Gastrocnemius medialis (tissue), 4 donors: ENCODE results near the gene PRR20G. TPM values are rescaled to one million over a fixed set of nuclear protein-coding genes. Genes with fewer than 3 reads are reported as not detected.
A peak's percentile ranks its signal among the peaks of the same experiment; 100 is the strongest.
"Not testable (repeated sequence)": the region's sequence is repeated elsewhere in the genome, so short reads cannot be mapped to it uniquely, and the experiment has no call there.

Source experiments
- ATAC-seq, 2 donors: fragments of 150-250 bp; one replicate each; pipeline ENCODE4 v1.9.1; 2016
- DNase-seq, 2 donors: peaks; one replicate each; pipeline ENCODE4 v3.0.0-alpha.2; 2019
- H3K27ac ChIP-seq, 4 donors: fragments of 200-600 bp; sonication (generic); 1 replicate in 1 of 4; 2 replicates in 3 of 4; pipeline ENCODE4 v1.5.1; 2016 to 2018; ENCODE audit warnings: mild to moderate bottlenecking in 2 of 4, moderate library complexity in 1 of 4
- H3K27me3 ChIP-seq, 3 donors: fragments of 200-600 bp; sonication (generic) in 2 of 3; 1 replicate in 1 of 3; 2 replicates in 2 of 3; pipeline versions ENCODE4 v1.5.1 to v1.6.0; 2016 to 2019; ENCODE audit warnings: mild to moderate bottlenecking in 1 of 3, moderate library complexity in 1 of 3
- H3K36me3 ChIP-seq, 2 donors: fragments of 200-600 bp; sonication (generic) in 1 of 2; one replicate each; pipeline ENCODE4 v1.5.1; 2017 to 2018
- H3K4me1 ChIP-seq, 2 donors: fragments of 200-600 bp; sonication (generic) in 1 of 2; one replicate each; pipeline ENCODE4 v1.5.1; 2016 to 2017; ENCODE audit warnings: mild to moderate bottlenecking in 2 of 2
- H3K4me3 ChIP-seq, 4 donors: fragments of 200-600 bp; sonication (generic) in 3 of 4; 1 replicate in 1 of 4; 2 replicates in 3 of 4; pipeline ENCODE4 v1.5.1; 2016 to 2019; ENCODE audit warnings: mild to moderate bottlenecking in 2 of 4
- H3K9me3 ChIP-seq, 3 donors: fragments of 200-600 bp; sonication (generic) in 2 of 3; 1 replicate in 1 of 3; 2 replicates in 2 of 3; pipeline ENCODE4 v1.5.1; 2016 to 2019
- CTCF ChIP-seq, 5 experiments: fragments of 450-650 bp in 3 of 5; fragments of 200-600 bp in 2 of 5; sonication (generic) in 2 of 5; IDR thresholded peaks in 4 of 5; conservative IDR thresholded peaks in 1 of 5; 1 replicate in 4 of 5; 2 replicates in 1 of 5; pipeline ENCODE4 v1.5.1; 2016 to 2019; ENCODE audit warnings: antibody characterized with exemption in 5 of 5, mild to moderate bottlenecking in 3 of 5, moderate library complexity in 3 of 5
- POLR2A ChIP-seq, 2 donors: fragments of 450-650 bp; IDR thresholded peaks; one replicate each; pipeline ENCODE4 v1.6.1; 2017; ENCODE audit warnings: antibody characterized with exemption in 2 of 2, mild to moderate bottlenecking in 2 of 2, moderate library complexity in 2 of 2
- in situ Hi-C, 4 donors: fragments of 200-750 bp; cut with MboI; loops; one replicate each; pipeline versions ENCODE4 v1.15.0 to v1.8.0; 2017; ENCODE audit warnings: low sequenced_read_pairs in 4 of 4
- intact Hi-C: fragments of 100-400 bp; cut with DNase I; formaldehyde crosslinking; loops from one replicate; pipeline ENCODE4 v1.15.1; 2023; ENCODE audit warnings: low total_unique reads
- total RNA-seq, 4 donors: library from RNA; depleted of rRNA; stranded (reverse); fragments of >200 nt; gene quantifications; one replicate each; pipeline versions ENCODE4 v1.1.0 to v1.2.3, GENCODE V29; 2016

PRR20G gene
- total RNA-seq, 4 donors from 2014 or later, result not detected

GRCh38 chr3:127299276-127299675, 11.4 kb upstream of the PRR20G start:
- Histone ChIP-seq H3K9me3 (no peaks in the 10 kb centered on the region), H3K4me3 (no peak overlapping the region), H3K36me3 (no peaks in the 10 kb centered on the region), H3K4me1 (no peaks in the 10 kb centered on the region), H3K27me3 (no peaks in the 10 kb centered on the region), H3K27ac (no peak overlapping the region)
- peak; percentile 17 to 34 for DNase-seq
- ATAC-seq, result no peak
- in situ Hi-C loops, result no loop called here
- TF ChIP-seq POLR2A (IDR thresholded peaks at IDR 0.05), result no peak
- no peak for TF ChIP-seq CTCF (IDR thresholded peaks at IDR 0.05 in 4 of 5, conservative IDR thresholded peaks at IDR 0.05 in 1 of 5)
- intact Hi-C loops, result no loop called here

- intact Hi-C loops, result no loop called here
- Histone ChIP-seq H3K4me1 (no peaks in the 10 kb centered on the region), H3K36me3 (no peaks in the 10 kb centered on the region), H3K4me3 (no peak overlapping the region), H3K9me3 (no peaks in the 10 kb centered on the region), H3K27me3 (peaks cover 0 to 2% (median 0%) of the 10 kb centered on the region in 3 donors), H3K27ac (no peak overlapping the region)
- ATAC-seq (no peak), DNase-seq (no peak)
- TF ChIP-seq CTCF (IDR thresholded peaks at IDR 0.05 in 4 of 5, conservative IDR thresholded peaks at IDR 0.05 in 1 of 5) (no peak), POLR2A (IDR thresholded peaks at IDR 0.05) (no peak)
- in situ Hi-C loops, result no loop called here
Measured at GRCh38 chr3:127296959-127297358, 9.1 kb upstream of the PRR20G start.

- no peak for ATAC-seq
- no peak for DNase-seq
- H3K4me1 ChIP-seq, result no peaks in the 10 kb centered on the region
- intact Hi-C loops, result no loop called here
- H3K9me3 ChIP-seq, result no peaks in the 10 kb centered on the region
- in situ Hi-C loops, result no loop called here
- no peak overlapping the region for H3K27ac ChIP-seq
- H3K36me3 ChIP-seq, result no peaks in the 10 kb centered on the region
- no peak overlapping the region for H3K4me3 ChIP-seq
- TF ChIP-seq POLR2A (IDR thresholded peaks at IDR 0.05) (no peak), CTCF (IDR thresholded peaks at IDR 0.05 in 4 of 5, conservative IDR thresholded peaks at IDR 0.05 in 1 of 5) (no peak)
- peaks cover 0 to 2% (median 0%) of the 10 kb centered on the region in 3 donors for H3K27me3 ChIP-seq
Measured at GRCh38 chr3:127296166-127296565, 8.3 kb upstream of the PRR20G start.

- DNase-seq, in situ Hi-C loops, H3K36me3 ChIP-seq, intact Hi-C loops, H3K4me1 ChIP-seq, H3K9me3 ChIP-seq, H3K27ac ChIP-seq, H3K4me3 ChIP-seq, ATAC-seq, H3K27me3 ChIP-seq: not testable (repeated sequence)
Measured at GRCh38 chr3:127293650-127294049, 5.8 kb upstream of the PRR20G start.

- Histone ChIP-seq H3K4me3 (no peak overlapping the region), H3K4me1 (no peaks in the 10 kb centered on the region), H3K36me3 (no peaks in the 10 kb centered on the region), H3K9me3 (no peaks in the 10 kb centered on the region), H3K27me3 (peaks cover 0 to 2% (median 0%) of the 10 kb centered on the region in 3 donors), H3K27ac (no peak overlapping the region)
- DNase-seq (no peak), ATAC-seq (no peak)
- in situ Hi-C loops, result no loop called here
- TF ChIP-seq POLR2A (IDR thresholded peaks at IDR 0.05) (no peak), CTCF (IDR thresholded peaks at IDR 0.05 in 4 of 5, conservative IDR thresholded peaks at IDR 0.05 in 1 of 5) (no peak)
- intact Hi-C loops, result no loop called here
Measured at GRCh38 chr3:127291611-127292010, 3.8 kb upstream of the PRR20G start.
